CD4-positive, alpha-beta T cell treated with Interleukin-21 for 1 hour (primary cell): ENCODE data around the gene GPR176.

Experiments
- DNase-seq: peaks from one replicate; pipeline ENCODE4 v3.0.0-alpha.2; 2020

The GPR176 gene

DNA sequence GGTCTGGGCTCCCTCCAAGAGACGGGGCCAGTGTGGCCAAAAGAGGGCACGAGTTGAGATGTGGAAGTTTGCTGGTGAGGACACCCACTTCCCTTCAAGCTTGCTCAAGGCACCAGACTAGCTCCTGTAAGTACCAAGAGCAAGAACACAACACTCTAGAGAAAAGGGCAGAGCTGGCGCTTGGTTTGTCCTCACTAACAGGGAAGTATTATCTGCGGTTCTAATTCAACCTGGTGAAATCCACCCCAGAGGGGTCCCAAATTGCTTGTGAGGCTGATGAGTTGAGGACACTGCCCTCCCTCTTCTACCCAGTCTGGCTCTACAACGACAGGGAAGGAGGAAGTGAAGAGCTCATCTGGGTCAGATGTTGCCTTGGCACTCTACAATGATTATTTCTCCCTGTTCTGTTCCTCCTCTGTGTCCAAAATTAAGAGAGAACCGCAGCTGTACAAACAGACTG, 120.5 kb downstream of the GPR176 start:
- no peak for DNase-seq

DNA sequence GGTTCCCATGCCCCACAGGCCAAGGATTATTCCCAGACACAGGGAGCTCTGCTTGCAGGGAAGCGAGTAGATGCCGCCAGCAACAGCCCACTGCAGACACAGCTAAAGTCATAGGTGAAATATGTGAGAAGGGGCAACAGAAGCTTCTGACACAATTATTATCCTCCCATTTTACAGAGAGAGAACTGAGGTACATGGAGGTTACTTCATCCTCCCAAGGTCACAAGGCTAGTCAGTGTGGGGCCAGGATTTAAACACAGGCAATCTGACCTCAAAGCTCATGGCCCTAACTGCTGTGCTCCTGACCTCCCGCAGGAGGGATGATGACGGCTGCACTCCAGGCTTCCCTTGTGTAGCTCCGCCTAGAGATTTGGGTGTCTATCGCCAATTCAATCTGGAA, 121.7 kb downstream of the GPR176 start:
- DNase-seq, result no peak

DNA sequence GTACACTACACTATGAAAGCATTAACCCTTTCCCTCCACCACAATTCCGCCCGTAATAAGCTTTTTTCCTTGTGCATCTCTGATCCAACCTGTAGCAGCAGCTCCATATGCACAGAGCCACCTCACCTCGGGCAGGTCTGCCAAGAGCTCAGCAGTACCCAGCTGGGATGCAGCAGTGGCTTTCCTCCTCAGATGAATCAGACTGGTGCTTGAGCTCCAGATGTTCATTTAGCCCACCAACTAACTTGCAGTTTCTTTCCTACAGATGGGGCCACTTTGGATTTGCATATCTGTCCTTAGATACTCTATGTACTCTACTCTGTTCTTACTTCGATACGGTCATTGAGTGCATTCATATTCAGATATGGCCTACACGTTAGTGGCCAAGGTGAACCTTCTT, 122.7 kb downstream of the GPR176 start:
- no peak for DNase-seq

DNA sequence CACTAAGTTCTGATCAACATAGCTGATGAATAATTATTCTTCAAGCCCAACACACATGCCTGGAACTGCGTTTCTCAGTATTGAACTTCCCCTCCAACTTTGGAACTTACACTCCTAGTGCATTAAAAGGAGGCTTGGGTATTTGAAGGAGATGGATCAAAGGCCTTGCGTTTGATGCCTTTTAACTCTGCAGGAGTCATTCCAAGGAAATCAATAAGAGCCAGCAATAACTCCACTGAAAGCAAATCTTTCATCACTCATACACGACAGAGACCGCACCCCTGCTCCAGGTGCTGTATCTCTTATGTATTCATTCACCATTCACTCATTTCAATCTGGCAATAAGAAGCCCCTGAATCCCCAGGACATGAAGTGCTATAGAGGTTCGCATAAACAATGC, 123.5 kb downstream of the GPR176 start:
- DNase-seq, result no peak

DNA sequence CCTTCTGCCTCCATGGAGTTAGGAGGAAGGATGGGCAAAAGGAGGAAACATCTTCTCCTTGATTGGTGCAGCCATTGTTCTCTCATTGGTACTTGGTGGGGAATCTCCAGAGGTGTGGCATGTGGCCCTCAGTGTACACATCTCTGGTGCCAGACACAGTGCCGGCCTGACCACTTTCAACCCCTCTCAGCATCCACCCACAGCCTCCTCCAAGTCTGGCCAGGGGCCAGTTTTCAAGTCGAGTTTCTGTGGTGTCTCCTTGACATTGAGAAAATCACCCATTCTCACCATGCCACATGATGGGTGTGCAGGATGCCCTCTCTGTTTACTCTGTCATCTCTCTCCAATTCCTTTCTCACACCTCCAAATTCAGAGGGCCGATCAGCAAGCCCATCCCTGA, 124.6 kb downstream of the GPR176 start:
- DNase-seq, result no peak

DNA sequence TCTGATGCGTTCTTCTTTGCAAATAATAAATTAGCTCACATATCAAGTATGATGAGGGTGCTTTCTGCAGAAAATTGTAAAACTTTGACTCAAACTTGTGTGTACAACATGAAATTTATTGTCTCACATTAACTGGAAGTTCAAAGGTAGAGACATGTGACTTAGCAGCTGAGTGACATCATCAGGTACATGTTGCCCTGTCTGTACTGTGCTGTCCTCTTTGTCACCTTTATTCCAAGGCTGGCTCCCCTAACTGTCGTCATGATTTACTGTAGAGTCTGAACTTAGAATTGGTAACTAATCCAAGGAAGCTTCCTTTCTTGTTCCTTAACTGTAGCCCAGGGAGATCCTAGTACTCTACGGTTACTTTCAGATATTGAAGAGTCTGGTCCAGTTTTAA, 125.1 kb downstream of the GPR176 start:
- no peak for DNase-seq

DNA sequence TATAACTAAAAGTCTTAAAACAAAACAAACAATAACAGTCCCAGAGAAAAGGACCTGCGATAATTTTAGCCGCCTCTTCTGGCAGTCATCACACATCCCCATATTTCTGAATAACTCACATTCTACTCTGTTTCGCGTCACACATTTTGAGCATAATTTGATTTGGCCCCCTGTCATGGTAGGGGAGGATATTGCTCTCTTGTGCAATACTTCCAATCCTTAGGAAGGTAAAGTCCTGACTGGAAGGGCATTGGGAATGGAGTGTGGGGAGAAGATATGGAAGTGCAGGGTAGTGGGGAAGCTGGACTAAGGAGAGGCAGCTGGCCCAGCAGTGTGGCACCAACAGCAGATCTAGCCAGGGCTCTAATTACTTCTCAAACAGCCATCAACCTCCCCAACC, 126.1 kb downstream of the GPR176 start:
- no peak for DNase-seq

DNA sequence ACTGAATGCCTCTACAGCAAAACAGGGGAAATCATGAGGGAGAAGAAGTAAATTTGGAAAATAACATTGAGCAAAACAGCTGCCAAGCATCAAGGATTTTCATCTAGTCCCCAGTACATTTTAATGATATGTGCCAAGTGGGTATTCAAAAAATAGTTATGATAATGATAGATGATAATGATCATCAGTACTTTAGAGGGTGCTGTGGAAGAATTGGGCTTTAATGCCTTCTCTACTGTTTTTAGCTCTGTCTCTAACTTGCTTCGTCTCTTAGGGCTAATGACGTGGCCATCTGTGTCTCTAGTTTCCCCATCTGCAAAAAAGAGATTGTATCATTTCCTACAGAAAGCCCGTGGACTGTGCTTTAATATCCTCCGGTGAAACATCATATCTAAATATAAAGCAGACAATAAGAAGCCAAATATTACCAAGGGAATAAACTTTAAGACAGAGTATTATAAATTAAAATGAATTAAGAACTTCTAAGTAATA, 127.2 kb downstream of the GPR176 start:
- no peak for DNase-seq

DNA sequence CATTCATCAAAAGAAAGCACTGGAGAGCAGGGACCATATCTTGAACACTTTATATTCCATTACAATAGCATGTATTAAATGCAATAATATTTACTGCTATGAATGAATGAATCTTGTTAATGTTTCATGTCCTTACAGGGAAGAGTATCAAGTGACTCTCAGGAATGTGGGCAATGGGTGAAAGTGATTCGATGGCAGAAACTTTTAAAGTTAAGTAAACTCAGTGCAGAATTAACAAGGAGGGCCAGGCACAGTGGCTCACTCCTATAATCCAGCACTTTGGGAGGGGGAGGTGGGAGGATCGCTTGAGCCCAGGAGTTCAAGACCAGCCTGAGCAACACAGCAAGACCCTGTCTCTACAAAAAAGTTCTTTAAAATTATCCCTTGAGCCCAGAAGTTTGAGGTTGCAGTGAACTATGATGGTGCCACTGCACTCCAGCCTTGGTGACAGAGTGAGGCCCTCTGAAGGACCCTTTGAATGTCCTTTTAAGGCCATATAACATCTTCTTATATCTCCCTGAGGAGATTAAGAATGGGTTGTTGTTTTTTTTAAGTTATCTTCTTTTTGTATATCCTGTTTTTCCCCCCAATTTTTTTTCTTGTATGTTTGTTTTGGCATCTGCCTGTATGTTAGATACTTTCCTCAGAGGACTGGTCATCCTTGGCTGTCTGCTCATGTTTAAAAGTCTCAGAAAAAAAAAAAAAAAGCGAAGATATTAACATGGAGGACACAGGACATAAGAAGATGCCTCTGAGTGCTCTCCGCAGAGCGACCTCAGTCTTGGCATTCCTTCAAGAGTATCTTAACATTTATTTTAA, 127.8 kb downstream of the GPR176 start:
- no peak for DNase-seq

DNA sequence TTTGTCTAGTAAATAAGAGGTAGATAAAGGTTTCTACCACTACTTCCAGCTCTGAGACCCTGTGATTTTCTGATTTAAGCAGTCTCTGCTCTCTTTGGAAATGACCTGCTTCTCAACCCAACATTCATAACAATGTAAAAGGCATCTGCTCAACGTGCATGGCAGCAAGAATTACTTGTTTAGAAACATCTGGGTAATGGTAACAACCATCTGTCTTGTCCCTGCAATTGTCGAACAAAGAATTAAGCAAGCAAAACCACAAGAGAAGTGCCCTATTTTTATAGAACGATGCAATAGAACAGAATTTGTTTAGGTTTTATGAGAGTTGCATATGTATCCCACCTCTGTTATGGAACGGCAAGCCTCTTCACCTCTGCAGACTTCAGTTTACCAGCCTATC, 130.3 kb downstream of the GPR176 start:
- DNase-seq, result no peak

DNA sequence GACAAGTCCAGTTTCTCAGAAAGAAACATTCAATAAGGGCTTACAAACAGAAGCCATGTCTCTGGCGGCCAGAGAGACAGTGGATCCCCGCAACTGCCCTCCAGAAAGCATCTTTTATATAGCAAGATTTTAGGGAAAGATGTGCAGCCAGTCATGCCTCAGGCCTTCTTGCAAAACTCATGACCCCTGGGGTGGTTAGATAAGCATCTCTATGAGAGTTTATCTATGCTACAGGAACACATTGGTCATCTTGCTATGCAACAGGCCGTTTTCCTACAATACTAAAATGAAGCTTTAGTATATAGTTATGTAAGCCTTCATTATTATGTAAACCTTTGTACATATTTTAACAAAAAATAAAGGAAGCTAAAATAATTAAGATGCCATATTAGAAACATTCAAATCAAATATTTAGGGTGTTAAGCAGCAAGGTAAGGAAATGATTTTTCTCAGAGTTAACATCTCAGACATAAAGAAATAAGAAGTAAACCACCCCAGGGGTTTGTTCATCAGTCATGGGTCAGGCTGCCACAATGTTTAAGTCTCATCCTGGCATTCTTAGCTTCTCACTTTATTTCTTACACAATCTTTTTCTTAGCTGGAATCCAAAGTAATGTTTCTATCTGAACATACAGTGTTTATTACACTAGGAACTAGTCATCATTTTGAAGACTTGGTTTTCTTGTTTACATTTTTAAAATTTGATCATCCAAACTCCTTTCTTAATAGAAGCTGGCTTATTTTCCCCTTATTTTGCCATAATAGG, 131.1 kb downstream of the GPR176 start:
- DNase-seq, result no peak

DNA sequence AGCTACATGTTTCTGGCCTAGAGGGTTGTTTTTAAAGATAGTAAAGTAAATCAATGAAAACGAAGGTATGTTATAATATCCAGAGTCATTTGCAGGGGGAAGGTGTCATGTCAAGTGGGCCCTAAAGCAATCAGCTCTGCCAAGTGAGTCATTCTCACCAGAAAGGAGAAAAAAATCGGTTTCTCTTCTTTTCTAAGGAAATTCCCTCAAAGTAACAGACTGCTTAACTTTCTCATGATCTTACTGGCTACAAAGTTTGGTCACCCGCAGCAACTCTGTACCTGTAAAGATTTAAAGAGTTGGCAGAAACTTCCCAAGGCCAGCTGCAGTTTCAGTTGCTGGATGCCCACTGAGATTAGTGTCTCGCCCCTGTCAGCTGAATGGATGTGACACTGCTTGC, 132.0 kb downstream of the GPR176 start:
- DNase-seq, result no peak

DNA sequence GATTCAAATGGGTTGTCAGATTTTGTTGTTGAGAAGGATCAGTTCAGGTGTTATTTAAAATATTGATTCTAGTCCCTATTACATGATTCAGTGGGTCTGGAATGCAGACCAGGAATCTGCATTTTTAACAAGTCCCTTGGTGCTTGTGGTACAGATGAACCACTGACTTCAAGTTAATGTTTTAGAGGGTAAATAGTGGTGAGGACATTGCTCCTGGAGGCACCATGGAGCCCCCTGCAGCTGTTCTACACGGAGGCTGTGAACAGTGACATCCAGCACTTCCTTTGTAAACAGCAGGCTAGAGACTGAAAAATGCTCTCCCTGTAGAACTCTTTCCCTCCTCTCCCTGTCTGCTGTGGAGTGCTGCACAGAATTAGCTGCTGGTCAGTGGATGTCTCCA, 132.6 kb downstream of the GPR176 start:
- DNase-seq, result no peak

DNA sequence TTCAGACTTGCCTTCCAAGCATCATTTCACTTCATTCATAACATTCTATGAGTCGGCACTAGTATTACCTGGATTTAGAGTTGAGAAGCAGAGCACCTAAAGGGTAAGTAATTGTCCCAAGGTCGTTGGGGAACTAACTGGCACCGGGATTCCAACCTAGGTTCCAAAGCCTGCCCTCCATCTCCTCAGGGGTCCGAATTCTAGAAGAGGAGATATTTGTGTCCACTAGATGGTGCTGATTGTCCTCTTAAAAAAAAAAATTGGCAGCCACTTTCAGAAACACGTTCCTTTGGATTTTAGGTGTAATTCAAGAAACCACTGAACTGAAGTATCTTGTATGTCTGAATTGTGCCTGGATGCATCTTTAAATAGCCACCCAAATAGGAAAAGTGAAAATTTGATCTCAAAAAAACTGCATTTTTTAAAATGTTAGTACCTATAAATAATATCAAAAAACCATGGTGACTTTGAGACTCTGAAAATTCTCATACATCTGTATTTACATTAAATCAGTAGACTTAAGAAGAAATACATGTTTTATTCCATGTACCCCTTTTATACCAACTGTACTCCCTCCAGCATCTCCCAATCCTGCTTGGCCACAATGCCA, 133.5 kb downstream of the GPR176 start:
- DNase-seq, result peak; percentile 53

DNA sequence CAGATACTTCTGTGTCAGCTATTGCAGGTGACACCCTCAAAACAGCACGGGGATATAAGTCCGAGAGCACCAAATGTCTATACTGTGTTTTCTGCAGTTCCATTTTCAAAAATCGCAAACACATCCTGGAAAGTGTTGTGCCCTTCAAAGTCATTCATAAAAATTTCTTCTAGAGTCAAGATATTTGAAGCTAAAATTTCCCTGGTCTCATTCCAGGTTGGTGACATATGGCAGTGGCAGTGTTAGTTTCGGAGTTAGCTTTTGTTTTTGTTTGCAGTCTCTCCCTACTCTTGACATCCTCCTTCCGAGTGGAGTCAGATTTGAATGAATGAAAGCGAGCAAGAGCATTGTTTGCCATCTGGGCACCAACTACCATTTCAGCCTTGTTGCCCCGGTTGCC, 134.2 kb downstream of the GPR176 start:
- no peak for DNase-seq

DNA sequence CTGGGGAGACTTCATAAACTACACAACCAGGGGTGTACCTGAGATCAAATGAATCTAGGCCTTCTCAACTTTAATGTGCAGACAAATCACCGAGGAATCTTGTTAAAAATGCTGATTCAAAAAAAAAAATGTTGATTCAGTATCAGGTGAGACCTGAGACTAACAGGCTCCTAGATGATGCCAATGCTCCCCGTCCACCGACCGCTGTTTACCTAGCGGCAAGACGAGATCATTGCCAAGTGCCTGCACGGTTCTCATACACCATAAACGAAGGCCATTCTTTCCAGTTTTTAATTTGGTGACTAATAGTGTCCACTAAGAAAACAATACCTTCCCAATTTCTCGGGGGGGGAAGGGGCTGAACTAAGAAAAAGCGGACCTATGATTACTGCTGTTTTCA, 134.9 kb downstream of the GPR176 start:
- DNase-seq, result no peak

DNA sequence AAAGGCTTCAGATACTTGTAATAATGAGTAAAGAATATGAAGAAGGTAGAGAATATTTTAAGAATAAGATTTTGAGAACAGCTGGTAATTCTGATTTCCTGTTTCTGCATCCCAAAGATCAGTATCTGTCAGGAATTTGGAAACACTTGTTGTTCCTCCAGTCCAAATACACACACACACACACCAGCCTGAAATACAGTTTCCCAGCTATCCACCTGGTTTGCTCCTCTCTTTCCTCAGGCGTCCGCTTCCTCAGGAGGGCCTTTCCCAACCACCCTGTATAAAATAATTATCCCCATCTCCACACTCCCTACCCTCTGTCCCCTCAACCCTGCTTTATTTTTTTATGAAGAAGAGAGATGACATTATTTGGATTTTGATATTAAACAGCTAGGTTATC, 135.4 kb downstream of the GPR176 start:
- no peak for DNase-seq

DNA sequence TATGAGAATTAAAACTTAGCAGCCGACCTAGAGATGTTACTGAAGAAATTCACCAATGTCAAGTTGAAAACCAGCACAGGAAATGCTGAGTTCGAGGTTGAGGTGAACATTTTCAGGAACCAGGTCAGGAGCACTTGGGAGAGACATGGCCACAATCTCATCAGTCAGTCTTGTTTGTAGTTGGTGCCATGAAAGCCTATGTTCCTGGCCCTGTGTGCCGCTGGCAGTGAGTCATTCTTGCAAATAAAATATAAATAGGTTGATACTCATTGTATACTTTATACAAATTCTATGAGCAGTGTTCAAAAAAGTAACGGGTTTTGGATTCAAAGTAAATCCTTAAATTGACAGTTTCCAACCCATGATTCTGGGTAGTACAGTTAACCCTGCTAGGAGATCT, 135.9 kb downstream of the GPR176 start:
- DNase-seq, result no peak

DNA sequence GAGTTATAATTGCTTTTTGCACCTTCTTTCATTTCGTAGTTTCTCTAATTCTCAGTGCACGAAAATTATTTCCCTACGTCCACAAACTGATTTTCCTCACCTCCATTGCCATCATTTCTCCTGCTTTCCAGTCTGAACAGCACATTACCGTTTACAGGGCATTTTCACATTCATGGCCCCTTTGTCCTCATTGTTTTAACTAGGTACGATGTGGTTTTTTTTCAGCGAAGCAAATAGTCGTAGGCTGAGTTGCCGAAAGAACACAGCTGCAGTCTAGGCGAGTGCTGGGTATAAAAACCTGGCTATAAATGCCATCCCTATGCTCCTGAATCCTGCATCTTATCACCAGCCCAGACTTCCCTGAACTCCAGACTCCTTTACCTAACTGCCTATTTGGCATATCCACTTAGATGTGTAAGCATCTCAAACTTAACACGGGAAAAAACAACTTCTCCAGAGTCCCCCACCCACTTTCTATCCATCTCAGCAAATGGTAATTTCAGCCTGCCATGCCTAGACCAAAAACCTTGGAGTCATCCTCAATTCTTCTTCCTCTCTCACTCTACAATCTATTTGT, 136.7 kb downstream of the GPR176 start:
- peak; percentile 6 for DNase-seq

DNA sequence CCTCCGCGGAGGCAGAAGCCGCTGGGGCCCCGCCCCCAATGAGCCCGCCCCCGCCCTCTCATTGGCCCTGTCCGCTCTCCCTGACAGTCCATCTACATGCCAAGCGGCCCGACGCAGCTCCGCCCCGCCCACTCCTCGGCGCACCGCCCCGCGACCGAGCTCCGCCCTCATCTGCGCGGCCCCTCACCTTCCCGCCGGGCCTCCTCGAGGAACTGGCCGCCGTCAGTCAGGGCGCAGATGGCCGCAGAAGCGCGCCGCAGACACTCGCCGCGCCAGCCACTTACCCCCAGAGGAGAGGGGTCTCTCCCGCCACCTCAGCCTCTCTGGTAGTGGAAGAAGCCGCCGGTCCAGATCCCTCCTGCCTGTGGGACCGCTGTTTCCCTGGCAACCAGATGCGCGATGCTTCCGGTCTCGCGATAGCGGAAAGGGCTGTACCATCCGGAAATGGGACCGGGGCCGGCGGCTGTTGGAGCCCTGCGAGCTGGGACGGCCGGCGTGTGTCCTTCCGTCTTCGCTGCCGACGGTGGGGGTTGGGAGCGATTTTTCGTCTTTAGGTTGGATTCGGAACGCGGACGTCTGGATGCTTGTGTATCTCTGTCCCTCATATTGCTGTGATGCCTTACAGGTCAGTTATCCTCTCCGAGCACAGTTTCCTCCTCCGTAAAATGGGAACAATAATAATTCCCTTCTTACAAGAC, 137.5 kb downstream of the GPR176 start, which contains the start of gene FSIP1:
FSIP1 (minus strand) TSS at position 401 of the 698 bp plus-strand sequence. CDS start 6,317 bp downstream, outside the sequence.
- DNase-seq, result peak; percentile 95

DNA sequence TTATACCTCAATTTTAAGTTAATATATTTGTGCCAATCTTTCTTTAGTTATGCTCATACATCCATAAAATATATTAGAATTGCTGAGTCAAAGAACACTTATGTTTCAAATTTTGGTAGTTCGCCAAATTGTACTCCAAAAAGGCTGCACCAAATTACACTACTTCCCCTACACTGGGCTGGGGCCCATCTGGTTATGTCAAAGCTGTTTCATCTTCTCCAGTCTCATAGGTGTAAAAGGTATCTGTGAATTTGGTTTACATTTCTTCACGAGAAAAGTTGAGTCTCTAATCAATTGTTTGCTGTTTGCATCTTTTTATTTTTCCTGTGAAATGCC, 138.1 kb downstream of the GPR176 start:
- DNase-seq, result no peak

DNA sequence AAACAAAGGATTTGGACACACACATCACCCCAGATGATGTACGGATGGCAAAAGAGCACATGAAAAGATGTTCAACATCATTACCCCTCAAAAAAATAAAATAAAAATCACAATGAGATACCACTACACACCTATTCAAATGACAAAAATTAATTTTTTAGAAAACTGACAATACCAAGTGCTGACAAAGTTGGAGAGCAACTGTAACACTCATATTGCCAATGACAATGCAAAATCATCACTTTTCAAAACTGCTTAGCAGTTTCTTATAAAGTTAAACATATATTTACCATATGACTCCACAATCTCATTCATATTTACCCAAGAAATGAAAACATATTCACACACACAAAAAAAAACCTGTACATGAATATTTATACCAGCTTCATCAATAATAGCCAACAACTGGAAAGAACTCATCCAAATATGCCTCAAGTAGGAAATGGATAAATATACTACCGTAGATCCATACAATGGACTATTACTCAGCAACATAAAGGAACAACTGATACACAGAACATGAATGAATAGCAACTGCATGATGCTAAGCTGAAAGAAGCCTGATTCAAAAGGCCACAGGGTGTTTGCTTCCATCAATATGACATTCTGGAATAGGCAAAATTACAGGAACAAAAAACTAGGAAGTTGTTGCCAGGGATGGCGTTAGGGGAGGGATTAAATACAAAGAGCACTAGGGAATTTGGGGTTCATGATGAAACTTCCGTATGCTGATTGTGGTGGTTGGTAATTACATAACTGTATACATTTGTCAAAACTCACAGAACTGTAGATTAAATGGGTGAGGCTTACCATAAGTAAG, 138.7 kb downstream of the GPR176 start:
- DNase-seq, result no peak
